Anterior cingulate cortex (tissue), 58 donors: Measurements from ENCODE around the gene INAFM2.
A peak's percentile ranks its signal among the peaks of the same experiment; 100 is the strongest.

ENCODE experiments used
- DNase-seq, 58 donors: peaks; one replicate each; lab custom pipeline; 2025; lab: John Stamatoyannopoulos, UW

INAFM2 gene

DNA sequence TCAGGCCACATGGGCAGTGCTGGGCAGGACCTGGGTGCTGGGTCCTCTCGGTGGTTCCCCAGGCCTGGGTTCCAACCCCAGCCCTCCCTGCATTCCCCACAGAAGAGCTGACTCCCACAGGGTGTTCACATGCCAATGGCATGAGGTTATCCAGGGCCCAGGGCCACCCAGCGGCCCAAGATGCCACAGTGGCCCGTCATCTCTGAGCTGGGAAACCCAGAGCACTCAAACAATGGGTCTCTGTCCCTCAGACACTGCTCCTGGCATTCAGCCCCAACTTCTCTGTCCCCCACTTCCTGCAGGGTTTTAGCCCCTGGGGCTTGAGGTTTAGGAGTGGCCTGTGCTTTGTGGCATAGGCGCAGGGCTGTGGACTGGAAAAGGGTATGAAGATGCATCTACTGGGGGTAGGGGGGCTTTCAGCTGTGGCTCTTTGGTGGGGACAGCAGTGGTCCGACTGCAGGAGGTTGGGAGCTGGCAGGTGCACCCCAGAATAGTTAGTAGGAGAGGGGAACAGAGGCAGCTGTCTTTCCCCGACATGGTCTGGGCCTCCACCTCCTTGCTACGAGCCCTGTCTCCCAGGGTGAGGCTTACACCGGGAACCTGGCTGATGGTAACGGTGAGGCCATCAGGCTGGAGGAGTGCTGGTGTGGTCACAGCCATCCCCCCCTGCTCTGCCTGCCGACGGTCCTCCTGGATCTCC lies 15.6 kb downstream of the INAFM2 start:
- DNase-seq, result peak in 41 of 58 donors; percentile 5 to 87 (median 48)

GRCh38 chr15:40339621-40339945 lies 16.1 kb downstream of the INAFM2 start:
- peak in 3 of 58 donors; percentile 19 to 45 (median 41) for DNase-seq

DNA sequence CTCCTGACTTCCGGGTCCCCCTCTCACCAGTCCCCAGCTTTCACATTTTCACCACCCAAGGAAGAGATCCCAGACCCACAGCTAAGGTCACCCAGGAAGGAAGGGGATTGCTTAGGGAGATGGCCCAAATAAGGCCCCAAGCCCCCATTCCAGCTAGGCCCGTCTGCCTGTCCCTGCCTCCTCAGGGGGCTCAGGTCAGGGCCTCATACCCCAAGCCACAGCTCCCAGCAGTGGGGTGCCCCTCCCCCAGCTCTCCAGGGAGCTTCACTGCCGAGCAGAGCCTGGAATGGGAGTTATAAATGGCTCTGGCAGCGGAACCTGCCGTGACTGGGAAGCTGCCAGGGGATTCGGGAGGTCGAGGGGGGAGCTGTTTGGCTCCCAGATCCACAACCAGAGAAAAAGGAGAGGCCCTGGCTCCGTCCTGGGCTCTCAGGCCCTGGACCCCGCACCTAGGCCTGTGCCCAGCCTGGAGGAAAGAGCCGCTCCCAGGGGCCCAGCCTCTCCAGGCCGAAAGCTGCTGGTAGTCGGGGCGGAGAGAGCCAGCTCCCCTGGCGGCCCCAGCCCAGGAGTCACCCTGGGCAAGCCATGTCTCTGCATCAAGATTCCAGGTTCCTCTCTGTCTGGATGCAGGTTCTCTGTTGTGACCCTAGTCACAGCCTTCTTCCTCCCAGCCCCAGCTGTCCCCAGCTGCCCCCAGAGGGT lies 16.7 kb downstream of the INAFM2 start:
- DNase-seq, result peak in 51 of 58 donors; percentile 12 to 86 (median 66)

DNA sequence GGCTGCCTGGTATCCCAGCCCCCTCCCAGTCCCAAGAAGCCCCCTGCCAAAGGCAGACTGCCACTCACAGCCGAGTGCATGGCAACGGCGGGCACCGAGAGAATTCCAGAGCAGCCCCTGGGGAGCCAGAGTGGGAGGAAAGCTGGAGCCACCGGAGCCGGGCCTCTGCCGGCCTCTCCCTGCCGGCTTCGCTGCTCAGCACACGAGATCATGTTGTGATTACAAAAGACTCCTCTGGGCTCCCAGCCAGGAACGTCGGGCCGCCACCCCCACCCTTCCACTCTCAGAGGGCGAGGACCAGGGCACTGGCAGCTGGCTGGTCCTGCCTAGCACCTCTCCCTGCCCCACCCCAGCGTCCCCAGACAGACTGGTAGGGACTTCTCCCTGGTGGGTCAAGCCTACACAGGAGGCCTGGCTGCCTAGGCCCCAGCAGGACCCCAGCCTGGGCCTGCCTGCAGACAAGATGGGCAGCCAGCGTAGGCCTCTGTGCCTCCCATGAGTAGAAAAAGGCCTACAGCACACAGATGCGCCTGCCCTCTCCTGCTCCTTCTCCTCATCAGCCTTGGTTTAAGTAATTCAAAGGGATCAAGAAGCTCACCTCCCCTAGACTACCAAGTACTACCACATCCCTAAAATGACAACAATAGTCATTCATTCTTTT lies 17.4 kb downstream of the INAFM2 start, which contains the start of gene CCDC9B:
CCDC9B (minus strand) TSS at position 200 of the 661 bp plus-strand sequence; CDS start at position 80, 120 bp downstream.
- peak; percentile 17 to 94 (median 82) for DNase-seq

DNA sequence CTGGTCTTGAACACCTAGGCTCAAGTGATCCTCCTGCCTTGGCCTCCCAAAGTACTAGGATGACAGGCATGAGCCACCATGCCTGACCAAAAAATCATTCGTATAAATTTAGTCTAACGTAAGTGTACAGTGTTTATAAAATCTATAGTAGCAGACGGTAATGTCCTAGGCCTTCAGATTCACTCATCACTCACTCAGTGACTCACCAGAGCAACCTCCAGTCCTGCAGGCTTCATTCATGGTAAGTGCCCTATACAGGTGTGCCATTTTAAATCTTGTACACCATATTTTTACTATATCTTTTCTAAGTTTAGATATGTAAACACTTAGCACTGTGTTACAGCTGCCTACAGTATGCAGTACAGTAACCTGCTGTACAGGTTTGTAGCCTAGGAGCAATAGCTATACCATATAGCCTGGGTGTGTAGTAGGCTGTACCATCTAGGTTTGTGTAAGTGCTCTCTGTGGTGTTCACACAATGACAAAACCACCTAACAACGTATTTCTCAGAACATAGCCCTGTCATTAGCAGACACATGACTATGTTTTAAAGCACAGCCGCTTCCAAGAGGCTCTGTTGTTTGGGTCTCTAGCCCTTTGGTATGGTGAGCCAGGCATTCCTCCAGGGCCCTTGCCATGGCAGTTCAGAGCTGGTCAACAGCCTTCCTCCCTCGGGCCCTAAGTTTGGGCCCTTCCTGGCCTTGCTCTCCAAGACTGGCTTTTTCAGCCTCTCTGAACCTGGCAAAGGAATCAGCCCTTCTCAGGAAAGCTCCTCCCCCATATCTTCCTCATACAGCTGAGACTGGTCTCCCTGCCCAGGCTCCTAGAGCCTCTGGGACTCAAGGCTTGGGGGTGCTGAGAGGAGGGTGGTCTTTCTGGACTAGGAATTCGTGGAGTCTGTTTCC lies 19.2 kb downstream of the INAFM2 start:
- peak in 1 of 58 donors; percentile 13 for DNase-seq

DNA sequence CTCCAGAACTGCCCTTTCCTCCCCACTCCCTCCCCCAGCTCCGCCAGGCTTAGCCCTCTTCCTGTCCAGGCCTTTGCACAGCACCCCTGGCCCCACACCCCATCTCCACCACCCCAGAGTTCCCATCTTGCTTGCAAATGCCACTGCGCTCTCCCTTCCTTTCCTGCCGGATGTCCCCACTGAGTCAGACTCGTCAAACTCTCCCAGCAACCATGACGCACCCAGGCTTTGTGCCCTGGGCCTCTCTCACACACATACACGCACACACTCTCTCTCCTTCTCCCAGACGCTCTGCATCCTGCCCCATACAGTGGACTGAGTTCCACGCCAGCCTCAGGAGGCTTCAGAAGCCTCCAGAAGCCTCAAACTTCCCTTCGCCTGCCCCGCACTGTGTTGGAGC lies 20.0 kb downstream of the INAFM2 start:
- no peak for DNase-seq

DNA sequence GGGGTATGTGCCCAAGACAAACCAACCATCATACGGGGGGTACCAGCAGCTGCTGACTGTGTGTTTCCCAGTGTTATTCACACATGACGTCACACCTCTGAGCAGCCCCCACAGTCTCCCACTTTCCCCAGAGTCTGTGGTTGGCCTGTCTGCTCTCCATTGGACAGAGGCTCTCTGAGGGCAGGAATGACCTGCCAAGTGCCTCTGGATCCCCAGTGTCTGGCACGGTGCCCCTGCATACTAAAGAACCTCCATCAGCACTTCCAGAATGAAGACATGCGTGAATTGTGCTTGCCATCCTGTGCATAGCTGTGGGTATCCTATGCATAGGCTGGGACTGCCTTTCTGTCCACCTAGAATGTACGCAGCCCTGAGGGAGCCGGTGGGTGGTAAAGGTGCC lies 20.7 kb downstream of the INAFM2 start:
- DNase-seq, result no peak

GRCh38 chr15:40344631-40345120 lies 21.2 kb downstream of the INAFM2 start:
- DNase-seq, result peak in 50 of 58 donors; percentile 8 to 76 (median 42)

DNA sequence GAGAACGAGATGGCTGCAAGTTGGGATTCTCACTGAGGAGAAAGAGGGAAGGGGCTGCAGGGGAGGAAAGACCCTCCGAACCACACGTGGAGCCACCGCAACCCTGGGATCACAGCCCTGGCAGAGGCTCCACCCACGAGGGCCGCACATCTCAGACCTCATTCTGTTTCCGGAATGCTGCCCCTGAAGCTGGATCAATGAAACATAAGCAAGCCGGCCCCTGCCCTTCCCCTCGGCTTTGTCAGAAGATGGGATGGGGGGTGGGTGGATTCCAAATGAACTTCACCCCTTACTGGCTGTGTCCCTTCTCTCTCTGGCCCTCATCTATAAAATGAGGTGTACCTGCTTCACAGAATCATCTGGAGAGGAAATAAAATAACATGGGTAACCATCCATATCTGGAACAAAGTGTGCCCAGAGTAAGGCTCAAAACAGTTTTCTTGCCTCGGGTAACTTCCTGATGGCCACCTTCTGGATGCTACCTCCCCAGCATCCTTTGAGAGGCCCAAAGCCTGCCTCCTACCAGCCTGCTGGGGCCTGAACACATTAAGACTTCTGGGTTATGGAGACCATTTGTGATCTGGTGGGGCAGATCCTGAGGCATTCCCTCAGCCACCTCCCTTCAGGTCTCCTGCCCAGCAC lies 21.9 kb downstream of the INAFM2 start:
- DNase-seq, result no peak

DNA sequence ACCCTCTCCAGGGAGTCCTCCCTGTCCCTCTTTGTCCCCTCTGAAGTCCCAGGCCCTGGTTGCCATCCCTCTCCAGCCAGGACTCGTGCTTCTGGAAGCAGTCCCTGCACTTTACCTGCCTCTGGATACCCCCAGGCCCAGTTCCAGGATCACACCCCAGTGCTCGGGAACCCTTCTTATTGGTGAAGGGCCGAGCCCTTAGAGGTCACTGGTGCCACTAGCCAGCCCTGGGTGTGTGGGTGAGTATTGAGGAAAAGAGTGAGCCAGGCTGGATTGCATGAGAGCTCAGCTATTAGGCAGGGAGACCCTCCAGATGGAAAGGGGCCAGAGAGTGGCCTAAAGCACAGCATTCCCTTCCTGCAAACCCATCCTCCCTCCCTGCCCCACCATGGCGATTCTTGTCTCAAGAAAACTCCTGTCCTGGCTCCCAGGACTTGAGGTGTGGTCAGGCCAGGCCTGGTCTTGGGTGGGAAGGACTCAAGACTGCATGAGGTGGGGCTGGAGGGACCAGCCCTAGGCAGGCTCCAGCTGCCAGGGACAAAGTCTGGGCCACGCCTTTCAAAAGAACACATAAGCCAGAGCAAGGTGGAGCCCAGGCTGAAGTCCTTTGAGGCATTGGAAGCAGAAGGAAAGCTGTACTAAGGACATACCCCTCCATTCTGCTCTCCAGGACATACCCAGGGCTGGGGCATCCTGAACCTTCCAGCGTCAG lies 22.5 kb downstream of the INAFM2 start:
- no peak for DNase-seq

DNA sequence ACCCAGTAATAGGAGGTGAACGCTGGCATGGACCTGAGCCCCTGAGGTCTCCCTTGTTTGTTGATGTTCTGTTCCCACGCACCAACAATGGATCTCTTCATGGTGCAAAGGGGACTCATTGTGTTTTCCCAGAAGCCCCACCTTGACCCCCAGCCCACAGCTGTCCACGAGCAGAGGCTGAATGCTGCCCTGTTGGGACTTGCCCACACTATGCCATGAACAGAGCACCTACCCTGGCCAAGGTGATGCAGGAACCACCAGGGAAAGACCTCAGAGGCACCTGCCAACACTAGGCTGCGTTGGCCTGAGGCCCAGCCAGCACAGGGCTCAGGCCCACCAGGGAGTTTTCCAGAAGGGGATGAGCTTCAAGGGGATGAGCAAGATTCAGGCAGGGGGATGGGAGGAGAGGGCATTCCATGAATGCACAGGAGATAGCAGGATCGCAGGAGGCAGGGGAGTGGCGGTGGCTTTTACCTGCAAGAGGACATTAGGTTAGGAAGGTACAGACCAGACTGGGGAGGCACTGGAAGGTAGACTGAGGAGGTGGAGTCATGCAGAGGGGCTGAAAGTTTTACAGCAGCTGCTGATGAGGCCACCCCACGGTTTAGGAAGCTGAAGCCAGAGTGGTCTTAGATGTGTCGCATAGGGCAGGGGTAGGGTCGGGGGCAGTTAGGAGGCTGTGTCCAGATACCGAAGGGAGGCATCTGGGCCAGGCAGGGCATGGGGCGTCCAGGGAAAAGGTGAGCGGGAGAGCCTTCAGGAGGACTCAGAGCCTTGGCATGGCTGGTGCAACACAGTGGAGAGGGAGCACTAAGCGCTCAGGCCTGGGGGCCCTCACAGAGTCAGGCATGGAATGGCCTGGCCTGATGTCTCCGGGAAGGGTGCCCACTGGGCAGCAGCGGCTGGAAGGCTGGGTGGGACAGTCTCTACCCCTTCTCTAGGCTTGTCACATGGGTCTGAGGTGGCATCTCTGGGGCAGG lies 23.4 kb downstream of the INAFM2 start:
- DNase-seq, result no peak

DNA sequence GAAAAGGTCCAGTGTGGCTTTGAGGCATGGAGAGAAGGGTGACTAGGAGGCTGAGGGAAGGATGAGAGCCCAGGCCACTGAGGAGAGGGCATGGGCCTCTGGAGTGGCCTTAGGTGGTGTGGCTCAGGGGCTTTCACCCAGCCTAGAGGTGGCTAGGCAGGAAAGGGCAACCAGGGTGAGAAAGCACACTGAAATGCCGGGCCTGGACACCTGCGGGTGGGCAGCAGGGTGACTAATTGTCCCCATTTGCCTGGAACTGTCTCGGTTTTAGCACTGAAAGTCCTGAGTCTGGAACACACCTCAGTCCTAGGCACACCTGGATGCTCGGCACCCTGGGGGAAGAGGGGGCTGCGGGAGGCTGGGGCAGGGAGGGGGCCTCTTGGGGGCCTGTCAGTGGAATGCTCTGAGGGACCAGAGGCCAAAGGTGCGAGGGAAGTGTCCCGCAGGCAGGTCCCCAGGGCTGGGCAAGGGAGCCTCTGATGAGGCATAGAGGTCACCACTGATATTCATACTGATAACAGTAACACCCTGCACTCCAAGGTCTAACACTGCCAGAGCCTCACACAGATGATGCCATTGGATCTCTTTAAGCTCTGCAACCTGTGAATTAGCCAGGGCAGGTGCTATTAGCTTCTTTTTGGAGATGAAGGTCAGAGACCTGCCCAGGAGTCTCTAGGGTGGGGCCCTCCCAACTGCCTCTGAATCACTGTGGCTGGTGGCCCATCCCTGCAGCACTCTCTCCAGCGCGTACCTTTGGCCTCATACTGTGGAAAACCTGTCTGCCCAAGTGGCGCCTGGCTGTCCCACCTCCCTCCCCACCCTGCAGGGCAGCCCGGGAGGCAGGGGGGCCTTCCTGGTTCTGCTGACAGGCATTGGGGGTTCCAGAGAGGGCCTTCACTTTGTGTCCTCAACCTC lies 24.3 kb downstream of the INAFM2 start:
- DNase-seq, result no peak

- DNase-seq, result no peak
These were observed 25.0 kb downstream of the INAFM2 start for GRCh38 chr15:40348474-40348870.

DNA sequence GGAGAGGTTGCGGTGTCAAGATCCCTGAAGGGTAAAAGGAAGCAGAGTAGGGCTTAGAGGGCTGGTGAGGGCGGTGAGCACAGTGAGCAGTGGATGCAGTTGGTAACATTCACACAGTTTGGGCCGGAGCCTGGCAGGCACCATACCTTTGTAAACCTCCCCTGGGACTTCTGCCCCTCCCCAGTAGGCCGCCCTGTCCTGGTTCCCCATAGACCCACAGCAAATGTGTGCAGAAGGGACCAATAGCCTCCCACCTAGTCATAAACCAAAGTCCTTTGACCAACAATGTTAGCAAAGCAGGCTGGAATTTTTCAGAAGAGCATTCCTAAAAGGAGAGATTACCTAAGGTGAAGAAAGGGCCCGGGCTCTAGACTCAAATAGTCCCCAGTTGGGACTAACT lies 25.7 kb downstream of the INAFM2 start:
- no peak for DNase-seq

DNA sequence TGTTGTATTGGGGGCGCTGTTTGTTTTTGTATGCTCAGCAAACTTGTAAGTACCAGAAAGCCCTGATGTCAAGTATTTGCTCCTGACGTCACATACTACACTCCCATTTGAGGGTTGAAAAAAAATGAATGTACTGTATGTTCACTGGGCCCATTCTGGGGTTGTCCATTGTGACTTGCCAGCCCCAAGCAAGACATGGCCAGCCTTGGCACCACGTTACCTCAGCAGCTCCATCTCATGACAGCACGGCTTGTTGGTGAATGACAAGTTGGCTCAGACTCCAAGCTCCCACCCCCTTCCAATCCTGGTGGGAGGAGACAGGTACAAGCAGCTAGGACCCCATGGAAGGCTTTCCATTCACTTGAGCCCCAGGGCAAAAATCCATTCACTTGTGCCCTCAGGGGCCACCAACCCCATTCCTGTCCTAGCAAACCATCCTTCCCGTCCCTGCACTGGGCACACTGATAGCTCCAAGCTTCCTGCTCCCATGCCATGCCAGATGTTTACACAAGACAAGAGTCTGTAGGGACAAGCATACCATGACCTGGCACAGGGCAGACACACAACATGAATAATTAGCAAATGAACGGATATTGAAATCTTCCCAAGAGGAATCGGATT lies 28.9 kb downstream of the INAFM2 start:
- DNase-seq, result no peak

DNA sequence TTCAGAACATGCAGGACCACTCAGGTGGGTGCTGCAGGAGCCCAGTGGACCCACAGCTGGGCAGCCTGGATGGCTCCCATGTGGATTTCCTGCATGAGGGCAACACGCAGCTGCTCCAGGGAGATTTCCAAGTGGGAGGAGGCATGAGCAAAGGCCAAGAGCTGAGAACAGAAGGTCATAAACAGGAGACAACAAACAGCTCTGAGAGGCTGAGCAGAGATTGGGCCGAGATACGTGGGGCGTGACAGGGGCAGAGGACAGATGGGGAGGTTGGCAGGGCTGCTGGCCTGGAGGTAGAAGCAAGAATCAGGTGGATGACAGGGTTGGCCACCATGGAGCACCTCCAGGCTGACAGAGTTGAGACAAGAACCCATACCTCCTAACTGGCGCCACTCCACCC lies 30.2 kb downstream of the INAFM2 start:
- DNase-seq, result no peak
